Umbilical cord (tissue), 2 donors: Measurements from ENCODE around the gene TMC7. TPM values are rescaled to one million over a fixed set of nuclear protein-coding genes. Genes with fewer than 3 reads are reported as not detected.
A peak's percentile ranks its signal among the peaks of the same experiment; 100 is the strongest.

Experiments used
- DNase-seq: peaks from one replicate; pipeline ENCODE4 v3.0.0-alpha.2; 2015; ENCODE audit warnings: low spot score
- total RNA-seq: library from RNA; depleted of rRNA; stranded (reverse); fragments of >200 nt; gene quantifications from one replicate; pipeline ENCODE4 v1.2.3, GENCODE V29; 2014; ENCODE audit warnings: low replicate concordance; ENCODE audit not compliant: insufficient read depth

Gene TMC7
- total RNA-seq, 1 donor from 2014 or later = 1.9 TPM

DNA sequence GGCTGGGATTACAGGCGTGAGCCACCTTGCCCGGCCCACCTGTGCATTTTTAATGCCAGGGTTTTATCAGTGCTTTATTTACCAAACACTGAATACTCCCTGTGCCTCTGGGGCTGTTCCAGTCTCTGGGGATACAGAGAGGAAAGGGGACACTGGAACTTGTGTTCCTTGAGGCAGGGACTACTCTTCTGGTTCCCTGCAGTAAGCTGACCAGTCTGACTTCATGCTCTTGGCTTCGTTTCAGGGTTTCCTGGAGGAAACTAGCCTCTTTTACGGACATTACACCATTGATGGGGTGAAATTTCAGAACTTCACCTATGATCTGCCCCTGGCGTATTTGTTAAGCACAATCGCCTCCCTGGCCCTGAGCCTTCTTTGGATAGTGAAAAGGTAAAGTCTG lies 46.2 kb downstream of the TMC7 start:
- no peak for DNase-seq

DNA sequence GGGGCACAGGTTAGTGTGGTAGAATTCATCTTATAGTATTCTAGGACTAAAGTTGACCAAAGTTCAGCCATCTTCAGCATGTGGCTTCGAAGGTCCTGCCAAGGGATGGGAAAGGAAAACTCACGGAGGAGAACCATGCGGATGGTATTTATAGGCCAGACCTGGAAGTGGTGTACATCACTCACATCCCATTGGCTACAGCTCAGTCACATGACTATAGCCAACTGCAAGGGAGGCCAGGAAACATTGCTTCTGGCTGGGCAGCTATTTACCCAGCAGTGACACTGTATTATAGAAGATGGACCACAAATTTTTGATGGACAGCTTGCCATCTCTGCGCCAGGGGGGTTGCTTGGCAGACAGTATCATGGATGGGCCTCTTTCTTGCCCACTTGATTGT lies 48.0 kb downstream of the TMC7 start:
- no peak for DNase-seq

DNA sequence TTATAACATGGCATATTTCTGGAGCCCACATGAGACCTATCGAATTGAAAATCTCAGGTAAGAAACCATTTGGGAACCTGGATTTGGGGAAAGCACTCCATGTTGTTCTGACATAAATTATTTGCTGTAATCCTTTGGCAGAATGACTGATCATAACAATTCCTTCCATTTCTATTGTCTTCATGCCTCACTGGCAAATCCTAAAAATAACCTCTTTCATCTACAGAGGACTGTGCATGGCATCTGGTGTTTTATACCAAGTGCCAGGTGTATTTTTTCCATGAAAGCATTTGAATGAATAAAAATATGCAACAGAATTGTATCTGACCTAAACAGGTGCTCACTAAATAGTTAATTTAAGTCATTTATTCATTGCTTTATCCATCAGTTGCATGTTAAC lies 50.0 kb downstream of the TMC7 start:
- DNase-seq = no peak

DNA sequence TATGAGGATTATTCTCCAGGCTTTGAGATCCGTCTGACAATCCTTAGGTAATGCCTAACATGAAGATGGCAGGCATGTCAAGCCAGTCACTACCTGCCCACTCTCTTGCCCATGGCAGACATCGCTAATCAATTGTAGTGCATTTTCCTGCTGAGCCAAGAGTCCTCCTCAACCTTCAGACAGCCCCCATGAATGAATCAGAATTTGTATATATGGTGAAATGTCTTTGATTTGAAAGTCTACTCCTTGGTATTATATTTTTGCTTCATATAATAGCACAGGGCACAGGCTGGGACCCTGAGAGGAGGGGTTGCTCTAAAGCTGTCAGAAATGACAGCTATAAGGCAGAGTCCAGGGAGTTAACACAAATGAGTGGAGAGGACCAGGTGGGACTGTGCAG lies 56.7 kb downstream of the TMC7 start:
- DNase-seq = no peak

DNA sequence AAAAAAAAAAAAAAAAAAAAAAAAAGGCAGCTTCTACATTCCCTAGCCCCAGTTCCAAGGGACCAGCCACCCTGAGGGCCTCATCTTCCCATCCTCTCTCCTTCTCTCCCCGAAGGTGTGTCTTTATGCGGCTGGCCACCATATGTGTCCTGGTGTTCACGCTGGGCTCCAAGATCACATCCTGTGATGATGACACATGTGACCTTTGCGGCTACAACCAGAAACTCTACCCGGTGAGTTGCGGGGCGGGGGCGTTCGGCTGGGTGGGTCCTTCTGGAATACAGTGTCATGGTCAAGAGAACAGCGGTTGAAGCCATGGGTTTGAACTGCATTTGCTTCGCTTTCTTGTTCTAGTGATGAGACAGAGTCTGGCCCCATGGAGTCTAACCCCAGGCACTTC lies 61.0 kb downstream of the TMC7 start:
- no peak for DNase-seq

DNA sequence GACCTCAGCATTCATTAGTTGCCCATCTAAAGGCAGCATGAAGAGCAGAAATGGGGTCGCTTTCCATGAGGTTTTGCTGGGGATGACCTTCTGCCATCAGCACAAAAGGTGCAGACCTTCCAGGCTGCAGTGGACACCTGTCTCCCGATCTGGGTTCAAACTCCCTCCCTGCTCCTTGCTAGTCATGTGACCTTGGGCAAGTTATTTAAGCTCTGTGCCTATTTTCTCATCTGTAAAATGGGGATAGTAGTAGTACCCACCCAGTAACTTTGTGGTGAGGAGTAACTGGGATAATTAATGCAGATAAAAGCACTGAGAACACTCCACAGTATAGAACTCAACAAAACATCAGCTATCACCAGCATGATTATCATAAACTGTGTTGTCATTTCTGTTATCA lies 62.3 kb downstream of the TMC7 start:
- no peak for DNase-seq

DNA sequence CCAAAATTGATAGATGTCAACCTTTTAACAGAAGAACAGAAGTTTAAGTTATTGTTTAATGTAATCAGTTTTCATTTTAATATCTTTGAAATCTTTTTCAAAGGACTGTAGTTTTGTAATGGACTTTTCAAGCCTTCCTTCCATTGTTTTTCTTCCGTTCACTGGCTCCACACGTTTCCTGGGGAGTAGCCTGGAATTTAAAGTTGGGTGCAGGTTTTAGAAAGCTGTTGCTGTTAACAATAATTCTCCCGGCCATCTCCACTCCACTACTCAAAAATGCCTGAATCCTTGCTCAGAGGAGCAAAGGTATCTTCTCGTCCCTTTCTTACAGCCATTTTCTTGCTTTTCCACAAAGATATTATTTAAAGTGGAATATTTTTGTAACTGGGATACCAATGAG lies 79.0 kb downstream of the TMC7 start:
- DNase-seq = no peak

DNA sequence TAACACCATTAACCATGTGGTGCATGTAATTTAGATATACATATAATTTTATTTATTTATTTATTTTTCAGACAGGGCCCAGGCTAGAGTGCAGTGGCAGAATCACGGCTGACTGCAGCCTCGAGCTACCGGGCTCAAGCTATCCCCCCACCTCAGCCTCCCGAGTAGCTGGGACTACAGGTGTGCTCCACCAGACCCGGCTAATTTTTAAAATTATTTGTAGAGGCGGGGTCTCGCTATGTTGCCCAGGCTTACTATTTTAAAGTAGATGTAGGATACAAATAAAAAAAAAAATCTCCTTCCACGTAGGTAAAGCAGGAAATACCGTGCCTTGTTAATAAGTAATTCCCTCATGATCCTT lies 83.2 kb downstream of the TMC7 start:
- DNase-seq = no peak

DNA sequence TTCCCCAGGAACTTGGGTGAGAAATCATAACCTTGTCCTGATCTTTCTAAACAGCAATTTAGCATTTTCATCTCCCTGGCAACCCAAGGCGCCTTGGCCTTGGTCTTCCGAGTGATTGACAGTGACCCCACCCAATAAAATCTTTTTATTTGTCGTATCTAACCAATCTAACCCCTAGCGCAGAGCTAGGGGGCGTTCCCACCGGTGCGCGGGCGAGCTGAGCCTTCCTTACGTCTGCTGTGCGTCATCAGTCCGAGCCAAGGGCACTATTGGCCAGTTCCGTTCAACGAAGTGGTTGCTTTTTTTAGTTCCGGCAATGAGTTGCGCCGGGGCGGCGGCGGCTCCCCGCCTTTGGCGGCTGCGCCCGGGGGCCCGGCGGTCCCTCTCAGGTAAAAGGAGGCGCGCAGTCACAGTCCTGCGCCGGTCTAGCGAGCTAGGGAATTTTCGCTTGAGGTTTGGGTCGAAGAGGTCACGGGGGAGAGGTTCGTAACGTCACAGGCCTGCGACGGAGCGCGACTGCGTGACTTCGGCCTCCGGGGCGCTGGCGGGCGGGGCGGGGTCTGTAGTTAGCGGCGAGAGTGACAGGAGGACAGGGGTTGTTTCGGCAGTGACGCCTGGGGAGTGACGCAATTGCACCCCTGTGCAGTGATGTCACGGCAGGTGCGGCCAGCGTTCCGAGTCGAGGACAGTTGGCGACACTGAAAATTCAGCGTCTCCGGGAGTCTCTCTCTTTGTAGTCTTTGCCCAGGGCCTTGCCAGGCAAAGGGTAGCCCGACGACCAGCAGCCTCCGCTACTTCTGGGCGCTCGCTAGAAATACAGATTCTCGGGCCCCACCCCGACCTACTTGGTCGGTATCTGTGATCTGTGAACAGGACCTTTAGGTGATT lies 83.9 kb downstream of the TMC7 start, which contains the start of gene COQ7:
Gene COQ7, plus strand, starts transcription at position 266 of the 888 bp plus-strand sequence. Its CDS starts 51 bp downstream, at position 317.
- DNase-seq = peak; percentile 100

DNA sequence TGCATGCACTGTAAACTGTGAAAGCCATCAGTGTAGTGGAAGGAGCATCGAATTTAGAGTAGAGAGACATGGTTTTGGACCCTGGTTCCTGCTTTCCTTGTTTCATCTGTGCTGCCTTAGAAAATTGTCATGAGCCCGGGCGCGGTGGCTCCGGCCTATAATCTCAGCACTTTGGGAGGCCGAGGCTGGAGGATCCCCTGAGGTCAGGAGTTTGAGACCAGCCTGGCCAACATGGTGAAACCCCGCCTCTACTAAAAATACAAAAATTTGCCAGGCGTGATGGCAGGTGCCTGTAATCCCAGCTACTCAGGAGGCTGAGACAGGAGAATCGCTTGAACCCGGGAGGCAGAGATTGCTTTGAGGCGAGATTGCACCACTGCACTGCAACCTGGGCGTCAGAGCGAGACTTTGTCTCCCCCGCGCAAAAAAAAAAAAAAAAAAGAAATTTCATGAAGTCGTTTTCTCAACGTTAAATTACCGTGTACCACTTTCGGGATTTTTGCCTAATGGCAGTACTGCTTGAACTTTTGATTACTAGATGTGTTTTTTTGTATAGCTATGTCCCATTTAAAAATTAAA lies 84.6 kb downstream of the TMC7 start:
- no peak for DNase-seq

DNA sequence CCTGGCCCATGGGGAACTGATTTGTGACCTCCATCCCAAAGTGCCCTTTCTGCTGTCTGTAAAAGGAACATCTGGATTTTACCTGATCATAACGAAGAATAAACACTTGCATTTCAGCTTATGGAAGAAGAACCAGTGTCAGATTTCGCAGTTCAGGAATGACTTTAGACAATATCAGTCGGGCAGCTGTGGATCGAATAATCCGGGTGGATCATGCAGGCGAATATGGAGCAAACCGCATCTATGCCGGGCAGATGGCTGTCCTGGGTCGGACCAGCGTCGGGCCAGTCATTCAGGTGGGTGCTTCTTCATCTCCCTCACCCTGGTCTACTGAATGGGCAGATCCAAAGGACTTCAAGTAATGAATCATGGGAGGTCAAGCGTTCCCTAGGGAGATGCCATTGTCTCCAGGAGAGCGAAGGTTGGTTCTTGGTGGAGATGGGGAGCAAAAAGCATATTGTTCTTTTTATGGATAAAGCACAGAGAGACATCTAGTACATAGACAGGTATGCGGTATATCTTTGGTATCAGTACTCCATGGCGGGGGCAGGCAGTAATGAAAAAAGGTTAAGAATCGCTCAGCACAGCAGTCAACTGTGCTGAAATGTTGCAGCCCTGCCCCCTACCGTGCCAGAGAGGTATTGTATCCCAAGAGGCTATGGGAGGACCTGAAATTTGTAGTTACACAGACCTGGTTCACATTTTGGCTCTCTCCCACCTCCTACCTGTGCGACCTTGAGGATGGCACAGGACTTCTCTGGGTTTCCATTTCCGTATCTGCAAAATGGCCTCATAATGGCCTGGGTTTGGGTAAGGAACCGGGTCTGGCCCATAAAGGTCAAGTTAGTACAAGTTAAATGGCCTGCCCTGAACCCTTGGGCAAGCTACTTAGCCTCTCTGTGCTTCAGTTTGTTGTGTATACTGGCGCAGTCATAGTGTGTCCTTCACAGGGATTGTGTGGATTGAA lies 88.4 kb downstream of the TMC7 start:
- peak; percentile 42 for DNase-seq

DNA sequence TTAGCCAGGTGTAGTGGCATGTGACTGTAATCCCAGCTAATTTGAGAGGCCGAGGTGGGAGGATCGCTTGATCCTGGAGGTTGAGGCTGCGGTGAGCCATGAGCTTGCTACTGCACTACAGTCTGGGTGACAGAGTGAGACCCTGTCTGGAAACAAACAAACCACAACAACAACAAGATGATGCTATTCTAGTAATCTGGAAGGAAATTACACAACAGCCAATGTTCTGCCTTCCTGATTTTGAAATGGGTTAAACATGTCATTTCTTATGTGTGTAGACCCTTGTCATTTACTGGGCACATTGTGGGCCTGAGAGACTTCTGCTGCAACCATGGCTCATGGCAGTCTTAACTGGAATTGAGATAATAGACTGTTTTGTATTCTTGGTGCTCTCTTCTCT lies 89.6 kb downstream of the TMC7 start:
- no peak for DNase-seq

DNA sequence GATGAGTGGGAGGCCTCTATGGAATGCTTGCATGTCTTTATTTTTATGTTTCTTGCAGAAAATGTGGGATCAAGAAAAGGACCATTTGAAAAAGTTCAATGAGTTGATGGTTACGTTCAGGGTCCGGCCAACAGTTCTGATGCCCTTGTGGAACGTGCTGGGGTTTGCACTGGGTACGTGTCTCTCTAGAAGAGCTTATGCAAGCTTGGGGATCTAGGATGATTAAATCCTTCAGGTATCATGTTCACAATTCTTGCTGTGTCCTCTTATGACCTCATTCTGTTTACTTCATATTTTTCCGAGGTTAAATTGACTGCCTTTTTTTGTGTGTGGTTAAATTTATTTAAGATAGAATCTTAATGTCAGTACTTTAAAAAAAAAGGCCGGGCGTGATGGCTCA lies 90.1 kb downstream of the TMC7 start:
- no peak for DNase-seq

DNA sequence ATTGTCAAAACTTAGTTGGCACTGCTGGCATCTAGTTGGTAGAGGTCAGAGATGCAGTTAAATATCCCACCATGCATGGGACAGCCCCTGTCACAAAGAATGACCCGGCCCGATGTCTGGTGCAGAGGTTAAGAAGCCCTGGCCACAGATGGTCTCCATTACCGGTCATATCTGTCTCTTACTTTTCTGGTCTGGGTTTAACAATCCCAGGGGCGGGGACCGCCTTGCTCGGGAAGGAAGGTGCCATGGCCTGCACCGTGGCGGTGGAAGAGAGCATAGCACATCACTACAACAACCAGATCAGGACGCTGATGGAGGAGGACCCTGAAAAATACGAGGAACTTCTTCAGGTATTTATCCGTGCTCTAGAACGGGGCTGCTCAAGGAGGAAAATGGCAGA lies 91.8 kb downstream of the TMC7 start:
- no peak for DNase-seq

DNA sequence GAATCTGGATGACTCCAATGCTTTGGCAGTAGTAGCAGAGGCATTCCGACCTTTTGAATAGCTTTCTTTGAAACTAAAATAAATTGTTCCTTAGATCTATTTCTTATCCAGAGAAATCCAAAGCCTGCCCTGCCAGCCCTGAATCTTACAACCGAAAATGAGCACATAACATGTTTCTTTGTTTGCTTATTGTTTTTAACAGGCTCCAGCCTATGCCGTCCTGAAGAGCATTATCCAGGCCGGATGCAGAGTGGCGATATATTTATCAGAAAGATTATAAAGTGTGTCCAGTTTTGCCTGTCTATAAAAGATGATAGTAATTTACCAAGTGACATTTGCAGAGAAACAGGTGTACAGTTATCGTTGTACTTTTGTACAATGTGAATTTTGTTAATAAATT lies 94.1 kb downstream of the TMC7 start:
- DNase-seq = no peak

DNA sequence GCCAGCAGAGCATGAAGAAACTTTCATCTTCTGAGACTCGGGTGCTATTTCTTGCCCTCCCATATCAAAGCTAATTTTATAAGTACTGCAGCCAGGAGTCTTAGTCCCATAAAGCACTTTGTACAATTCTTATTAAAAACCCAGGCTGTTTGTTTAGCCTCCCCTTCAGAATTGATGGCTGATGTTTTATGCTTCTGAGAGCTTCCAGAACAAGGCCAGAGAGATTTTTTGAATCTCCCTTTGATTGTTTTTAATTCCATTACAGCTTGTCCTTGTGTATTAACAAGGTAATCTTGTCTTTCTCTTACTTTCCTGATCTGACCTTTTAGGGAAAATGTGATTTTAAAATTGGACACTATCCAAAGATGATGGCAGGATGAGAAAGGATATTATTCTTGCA lies 99.9 kb downstream of the TMC7 start:
- DNase-seq = no peak

DNA sequence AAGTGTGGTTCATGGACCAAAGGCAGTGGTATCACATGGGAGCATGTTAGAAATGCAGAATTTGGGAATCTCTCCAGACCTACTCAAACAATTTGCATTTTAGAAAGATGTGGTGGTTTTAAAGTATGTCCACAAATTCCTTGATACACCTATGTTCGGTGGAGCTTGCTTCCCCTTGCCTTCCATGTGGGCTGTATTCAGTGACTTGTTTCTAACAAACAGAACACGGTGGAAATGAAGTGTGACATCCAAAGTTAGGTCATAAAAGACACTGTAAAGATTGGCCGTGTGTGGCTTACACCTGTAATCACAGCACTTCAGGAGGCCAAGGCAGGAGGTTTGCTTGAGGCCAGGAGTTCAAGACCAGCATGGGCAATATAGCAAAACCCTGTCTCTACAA lies 100.4 kb downstream of the TMC7 start:
- no peak for DNase-seq

DNA sequence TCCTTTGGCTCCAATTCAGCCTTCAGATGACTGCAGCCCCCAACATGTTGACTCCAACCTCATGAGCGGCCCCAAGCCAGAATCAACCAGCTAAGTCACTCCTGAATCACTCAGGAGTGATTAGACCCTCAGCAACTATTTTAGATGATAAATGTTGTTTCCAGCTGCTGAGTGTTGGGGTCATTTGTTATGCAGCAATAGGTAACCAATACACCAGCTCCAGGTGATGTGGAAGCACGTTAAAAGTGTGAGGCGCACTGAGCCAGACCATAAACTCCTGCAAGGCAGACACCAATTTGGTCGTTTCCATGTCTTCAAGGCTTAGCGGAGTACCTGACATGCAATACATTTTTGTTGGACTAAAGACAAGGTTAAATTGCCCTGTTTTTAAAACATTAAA lies 101.1 kb downstream of the TMC7 start:
- no peak for DNase-seq

DNA sequence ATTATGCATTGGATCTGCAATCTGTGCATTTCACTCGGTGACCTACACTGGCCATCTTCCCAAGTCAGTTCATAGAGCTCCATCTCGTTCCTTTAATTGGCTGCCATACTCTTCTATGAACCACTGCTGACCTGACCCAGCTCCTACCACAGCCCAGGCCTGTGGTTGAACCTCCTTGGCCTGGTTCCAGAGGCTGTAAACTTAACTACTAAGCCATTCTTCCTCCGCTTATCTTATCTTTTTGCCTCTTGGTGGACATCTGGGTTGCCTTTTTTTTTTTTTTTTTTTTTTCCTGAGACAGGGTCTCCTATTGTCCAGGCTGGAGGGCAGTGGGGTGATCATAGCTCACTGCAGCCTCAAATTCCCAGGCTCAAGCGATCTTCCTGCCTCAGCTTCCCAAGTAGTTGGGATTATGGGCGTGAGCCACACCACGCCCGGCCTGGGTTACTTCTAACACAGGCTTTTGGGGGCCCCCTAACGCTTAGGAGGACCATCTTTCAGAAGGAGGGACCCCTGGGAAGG lies 102.0 kb downstream of the TMC7 start:
- peak; percentile 35 for DNase-seq

DNA sequence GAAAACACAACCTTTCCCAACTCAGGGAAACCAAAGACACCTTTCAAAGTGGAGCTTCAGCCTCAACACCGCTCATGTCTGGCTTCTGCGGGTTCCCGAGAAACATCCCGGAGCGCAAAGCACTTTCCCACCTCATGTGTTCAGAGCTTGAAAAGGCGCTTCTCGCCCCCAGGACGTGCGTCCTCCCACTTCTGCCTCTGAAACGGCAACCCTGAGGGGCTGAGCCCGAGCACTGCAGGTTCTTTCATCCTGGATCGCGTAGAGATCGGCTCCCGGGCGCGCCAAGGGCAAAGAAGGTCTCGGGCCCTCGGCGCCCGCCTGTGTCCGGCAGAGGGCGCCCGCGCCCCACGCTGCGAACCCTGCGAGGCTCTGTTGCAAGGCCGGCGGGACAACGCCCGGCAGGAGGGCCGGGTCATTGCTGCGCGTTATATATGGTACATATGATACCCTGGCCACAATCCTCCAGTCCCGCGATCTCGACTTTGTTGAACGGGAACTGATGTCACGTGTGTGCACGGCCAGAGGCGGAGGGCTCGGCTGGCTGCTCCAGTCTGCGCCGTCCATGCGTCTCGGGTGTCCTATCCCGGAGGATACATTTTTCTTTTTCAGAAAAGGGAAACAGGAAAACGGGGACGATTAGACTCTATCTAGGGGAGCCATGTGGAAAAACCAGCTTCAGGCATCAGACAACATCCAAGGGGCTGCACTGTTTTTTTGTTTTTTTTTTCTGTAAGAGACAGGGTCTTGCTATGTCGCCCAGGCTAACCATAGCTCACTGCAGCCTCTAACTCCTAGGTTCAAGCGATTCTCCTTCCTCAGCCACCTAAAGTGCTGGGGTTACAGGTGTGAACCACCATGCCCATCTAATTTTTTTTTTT lies 102.8 kb downstream of the TMC7 start:
- DNase-seq = peak; percentile 88

DNA sequence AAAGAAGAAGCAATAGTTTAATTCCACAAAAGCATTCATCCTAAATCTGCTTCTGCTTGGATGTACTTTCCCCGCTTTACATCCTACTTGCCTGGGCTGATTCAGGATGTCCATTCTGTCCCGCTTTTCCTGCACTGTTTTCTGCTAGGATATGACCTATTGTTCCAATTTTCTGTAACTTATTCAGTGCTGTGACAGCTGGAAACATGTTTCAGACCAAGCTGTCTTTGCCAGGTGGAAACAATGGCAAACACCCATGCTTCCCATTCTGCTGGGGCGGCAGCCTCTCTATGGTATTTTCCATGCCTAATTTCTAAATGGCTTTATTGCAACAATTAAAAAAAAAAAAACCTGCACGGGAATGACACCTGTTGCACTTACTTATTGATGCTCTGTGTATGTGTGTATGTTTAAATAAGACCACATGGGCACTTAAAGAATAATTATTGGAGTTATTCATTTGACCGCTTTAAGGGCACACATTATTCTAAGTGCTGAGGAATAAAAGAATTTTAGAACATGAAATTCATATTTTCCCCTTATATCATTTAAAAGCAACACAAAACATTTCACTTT lies 104.7 kb downstream of the TMC7 start:
- no peak for DNase-seq
